HT1080 (cell line): ENCODE results near the gene ZNF521. TPM values are rescaled to one million over a fixed set of nuclear protein-coding genes. Genes with fewer than 3 reads are reported as not detected.

ENCODE experiments used
- DNase-seq: peaks from one replicate; pipeline ENCODE4 v3.0.0-alpha.2; 2015; ENCODE audit warnings: low read depth
- total RNA-seq: library from RNA; depleted of rRNA; stranded (reverse); fragments of >200 nt; shearing (Covaris generic); gene quantifications from 2 replicates; pipeline ENCODE4 v1.2.3, GENCODE V29; 2014

The ZNF521 gene
- total RNA-seq, 1 experiment from 2014 or later: 17.5 TPM

DNA sequence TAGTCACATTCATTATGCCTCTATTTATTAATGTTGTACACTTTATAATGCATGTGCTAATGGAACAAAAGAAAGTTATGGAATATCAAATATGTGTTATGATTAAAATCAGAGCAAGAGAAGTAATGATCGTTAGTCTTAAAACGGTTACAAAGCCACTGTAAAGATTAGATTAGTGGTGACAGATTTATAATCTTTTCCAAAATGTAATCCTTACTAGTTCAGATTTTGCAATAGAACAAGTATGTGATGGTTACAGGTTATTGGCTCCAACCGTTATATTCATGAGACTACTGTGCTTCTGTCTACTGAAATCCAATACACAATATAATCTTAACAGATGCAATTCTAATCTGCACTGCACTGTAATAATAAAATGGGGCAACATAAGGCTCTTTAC, 180.6 kb downstream of the ZNF521 start:
- DNase-seq: no peak

DNA sequence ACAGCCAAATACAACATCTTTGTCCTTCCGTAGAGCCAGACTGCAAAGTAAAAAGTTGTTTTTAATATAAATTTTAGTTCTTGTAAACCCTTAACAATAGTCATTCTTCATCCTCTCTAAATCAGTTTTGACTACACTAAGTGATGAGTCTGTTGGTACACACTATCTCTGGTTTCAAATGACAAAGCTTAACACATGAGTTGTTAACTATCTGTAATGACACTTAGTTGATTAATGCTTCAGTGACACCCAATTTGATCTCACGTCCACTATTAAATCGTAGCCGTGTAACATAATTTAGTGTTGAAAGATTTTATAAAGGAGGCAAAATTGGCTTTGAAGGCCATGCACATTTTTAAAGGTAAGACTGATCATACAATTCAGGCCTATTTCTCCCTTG, 181.6 kb downstream of the ZNF521 start:
- DNase-seq: no peak

DNA sequence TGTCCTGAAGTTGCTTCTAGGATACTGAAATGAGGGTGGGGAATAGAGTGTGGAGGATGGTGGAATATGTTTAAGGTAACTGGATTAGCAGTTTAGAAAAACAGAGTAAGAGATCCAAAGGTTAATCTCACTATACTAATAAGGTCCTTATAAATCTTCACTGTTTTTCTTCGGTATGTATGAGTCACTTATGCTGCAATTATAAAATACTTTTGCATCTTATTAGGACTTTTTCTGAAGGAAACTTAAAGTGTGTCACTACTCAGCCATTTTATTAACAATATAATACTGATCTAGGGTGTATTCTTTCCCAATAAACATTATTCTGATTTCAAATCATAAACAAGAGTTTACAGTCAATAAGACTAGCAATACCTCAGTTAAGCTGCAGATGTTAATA, 182.3 kb downstream of the ZNF521 start:
- no peak for DNase-seq

DNA sequence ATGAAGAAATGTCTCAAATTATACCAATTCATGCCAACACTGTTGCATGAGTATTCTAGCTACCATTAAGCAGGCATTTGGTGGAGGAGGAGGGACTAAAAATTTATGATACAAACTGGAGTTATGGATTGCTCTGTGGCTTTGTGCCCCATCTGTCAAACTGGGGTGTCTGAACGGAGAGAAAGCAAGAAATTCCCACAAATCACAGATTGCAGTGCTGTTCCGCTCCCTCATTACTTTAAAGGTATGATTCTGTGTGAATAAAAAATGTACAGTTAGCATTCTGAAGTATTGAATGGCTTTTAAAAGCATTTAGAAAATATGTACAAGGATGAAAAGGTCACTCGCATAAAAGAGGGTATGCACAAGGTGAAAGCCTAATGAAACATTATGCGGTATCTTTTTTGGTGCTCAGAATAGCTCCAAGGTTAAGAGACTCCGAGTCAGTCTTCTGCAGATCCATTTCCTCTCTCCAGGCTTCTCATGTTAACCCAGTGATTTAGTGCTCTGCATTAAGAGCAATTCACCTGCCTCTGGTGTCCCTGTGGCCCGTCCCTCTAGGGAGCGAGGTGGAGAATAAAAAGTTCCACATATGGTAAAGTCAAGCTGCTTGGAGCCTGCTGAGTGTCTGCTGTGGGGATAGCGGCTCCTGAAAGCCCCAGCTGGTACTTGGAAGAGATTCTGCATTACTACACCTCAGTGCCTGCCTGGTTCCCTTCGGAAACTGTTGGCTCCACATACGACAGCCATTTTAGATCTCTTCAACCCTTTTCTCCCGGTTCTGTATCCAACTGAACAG, 184.2 kb downstream of the ZNF521 start:
- no peak for DNase-seq

DNA sequence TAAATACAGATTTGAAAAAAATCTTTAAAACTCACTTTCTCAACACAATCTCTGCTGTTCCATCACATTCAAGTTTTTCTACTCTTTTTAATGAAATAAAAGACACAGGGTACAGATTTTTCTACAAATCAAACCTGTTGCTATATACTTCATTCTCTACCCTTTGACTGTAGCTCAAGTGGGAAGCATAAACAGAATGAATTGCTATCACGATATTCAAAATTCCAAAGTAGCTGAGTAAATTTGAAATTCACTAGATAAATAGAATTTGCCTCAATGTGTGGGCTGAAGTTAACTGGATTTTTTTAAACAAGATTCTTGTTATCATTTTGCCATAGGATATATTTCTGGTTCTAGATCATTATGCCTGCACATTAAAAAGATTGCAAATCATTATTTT, 185.9 kb downstream of the ZNF521 start:
- no peak for DNase-seq

DNA sequence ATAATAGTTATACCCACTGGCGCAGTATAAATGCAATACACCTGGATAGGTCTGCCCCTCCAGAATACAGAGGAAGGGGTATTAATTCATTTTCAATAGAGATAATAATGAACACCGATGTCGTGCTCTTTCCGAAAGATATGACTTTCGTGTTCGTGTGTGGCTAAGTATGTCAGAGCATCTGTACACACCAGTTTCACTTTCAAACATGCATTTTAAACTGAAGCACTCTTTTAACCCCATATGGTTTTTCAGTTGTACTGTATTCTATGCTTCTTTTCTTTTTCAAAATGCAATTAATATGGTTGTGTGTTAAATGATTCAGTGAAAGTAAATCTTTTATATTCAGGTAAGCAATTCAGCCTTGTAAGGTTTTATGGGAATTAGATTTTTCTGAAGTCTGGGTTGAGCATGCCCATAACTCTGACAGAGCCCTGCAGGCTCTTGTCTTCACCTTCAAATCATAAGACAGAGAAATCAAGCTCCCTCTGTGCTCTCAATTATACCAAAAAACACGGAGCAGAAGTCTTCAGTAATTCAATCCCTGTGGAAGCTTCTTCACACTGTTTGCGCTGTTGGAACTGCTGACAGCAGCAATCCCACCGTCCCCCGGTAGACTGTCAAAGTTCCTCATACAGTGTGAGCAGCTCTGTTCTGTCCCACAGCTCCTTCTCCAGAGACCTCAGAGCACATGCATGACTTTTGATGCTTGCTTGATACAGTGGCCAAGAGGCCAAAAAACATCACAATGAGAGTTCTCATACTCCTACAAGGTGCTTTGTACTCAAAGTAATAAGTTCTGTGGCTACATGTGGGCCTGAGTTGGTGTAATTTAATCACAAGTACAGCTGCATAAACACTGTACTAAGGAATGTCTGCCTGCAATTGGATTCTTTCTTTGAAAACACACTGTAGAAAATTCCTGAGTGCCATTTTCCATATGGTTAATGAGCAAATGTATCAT, 186.8 kb downstream of the ZNF521 start:
- peak; percentile 3 for DNase-seq

DNA sequence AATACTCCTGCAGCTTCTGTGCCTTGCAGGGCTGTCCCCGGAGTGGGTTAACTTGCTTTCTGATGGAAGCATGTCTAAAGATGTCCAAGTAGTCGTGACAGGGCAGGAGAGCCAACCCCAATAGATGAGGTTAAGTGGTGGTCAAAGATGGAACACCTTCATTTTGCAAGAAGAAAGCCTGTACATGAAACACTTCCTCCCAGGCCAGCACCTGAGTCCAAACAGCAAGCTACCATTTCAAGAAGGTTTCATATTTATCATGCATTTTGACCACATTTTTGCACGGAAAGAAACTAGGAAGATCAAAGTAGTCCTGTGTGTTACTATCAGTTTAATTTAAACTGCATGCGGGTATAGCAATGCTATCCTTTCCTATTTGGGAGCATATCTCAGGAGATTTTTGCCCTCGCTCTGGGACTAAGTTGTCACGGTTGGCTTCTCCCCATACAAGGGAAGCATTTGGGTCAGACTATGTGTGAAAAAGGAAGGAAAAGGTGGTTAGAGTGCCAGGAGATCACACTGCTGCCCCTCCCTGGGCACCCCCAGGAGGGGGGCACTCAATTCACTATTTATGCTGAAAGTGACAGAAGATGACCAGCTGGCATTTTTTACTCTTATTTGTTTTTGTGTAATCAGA, 187.6 kb downstream of the ZNF521 start:
- no peak for DNase-seq

DNA sequence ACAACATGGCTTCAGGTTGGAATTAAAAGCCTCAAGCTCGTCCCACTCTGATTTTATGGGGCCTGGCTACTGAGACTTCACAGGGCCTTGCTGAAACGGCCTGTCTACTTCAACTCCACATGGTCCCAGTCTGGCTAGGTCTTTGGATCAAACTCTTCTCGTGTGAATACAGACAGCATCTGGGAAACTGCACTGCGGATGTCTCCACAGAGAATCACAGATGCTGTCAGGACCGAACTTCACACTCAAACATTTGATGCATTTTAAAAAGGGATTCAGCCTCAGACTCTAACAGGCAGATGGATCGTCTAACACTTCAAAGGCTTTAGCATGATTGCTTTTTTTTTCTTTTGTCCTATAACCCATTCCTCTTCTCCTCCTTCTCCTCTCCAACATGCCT, 198.5 kb downstream of the ZNF521 start:
- DNase-seq: no peak

DNA sequence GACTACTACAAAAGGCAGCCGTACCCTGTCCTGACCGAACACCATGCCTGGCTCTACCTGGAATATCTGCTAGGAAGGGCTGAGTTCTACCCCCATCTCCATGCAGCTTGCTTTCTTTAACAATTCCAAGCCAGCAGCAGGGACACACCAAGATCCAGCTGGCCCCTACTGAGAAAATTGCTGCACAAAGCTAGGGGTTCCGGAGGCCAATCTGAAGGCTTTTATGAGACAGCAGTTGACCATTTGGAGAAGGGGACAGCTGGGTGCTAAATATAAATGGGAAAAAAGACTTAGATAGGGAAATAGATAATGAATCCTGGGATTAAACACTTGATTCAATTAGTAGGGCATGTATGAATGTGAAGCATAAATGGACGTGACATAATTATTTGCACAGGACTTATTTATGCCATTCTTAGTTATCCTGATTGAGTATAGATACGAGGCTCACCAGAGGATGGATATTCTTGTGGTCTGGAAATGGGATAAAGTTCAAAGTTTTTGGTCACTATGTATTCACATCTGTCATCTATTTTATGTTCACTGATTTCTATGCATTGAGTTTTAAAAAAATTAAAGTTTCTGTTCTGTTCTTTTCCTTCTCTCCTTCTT, 204.0 kb downstream of the ZNF521 start:
- no peak for DNase-seq

DNA sequence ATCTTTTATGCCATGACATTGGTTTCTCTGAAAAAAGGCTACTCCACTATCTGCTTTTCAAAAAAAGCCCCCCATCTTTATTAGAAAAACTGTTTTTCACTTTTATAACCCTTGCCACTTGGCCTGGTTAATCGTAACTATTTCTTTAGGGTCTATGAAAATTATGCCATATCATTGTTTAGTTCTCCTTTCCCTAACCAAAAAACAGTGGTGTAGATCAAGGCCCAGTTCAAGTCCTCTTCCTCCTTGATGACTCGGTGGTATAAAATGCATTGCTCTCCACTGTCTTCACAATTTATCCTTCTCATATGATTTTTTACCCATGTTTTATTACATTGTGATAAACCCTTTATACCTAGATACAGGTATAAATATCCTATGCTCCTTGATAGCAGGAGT, 205.5 kb downstream of the ZNF521 start:
- peak; percentile 17 for DNase-seq

DNA sequence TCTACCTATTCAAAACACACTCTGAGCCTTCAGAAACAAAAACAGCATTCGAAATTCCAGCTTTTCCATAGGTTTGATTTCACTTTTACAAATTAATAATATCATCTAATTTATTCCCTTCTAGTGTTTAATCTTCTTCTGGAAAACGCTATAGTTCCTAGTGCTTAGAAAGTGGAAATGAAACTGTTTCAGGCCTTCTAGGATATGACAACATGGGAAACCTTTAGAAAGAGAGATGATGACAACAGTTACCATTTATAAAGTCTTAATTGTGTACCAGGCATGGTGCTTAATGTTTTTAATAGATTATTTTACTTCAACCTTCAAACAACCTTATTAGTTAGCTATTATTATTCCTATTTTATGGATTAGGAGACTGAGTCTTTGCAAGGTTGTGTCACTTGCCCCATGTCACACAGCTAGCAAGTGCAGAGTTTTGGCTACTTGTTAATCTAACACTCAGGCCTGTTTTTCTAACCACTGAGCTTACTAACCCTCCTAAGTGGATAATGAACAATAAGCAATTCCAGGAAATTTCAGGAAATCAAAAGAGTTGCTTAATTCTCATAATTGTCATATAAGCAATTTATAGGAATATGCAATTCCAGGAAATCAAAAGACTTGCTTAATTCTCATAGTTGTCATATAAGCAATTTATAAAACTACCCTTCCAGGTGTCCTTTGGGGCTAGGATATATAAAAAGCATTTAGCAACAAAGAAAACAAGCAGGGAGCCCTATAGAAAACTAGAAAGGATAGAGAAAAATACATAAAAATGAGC, 206.0 kb downstream of the ZNF521 start:
- no peak for DNase-seq

DNA sequence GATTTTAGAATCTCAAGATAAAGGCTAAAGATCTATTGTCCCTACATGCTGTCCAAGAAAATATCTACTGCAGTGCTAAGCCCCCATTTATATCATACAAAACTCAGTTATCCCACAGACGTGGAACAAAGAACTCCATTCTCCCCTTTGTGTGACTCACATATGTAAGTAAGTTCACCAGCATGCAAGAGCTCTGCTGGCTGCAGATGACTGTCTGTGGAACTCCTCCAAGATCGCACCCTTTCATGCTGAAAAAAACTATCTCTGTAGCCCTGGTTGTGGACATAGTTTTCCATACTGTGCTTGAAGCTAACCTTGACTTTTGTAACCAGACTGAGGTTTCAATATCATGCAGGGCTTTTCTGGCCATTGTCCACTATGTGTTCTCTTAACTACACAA, 207.1 kb downstream of the ZNF521 start:
- peak; percentile 93 for DNase-seq

DNA sequence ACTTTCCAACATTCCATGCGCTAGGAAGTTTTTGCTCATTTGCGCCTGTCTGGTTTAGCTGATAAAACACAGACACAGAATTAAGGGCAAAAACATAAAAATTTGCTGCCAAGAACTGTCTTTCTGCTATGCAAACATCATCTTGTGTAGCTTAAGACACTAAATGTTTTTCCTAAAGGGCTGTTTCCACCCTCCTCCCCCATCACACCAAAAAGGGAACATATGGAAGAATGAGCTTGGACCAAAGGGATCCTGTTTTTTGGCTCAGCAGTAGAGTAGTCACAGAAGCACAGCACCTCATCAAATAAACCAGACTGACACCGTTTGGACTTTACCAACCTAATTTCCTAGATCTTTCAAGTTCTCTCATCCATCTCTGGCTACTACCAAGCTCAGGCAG, 210.1 kb downstream of the ZNF521 start:
- DNase-seq: no peak

DNA sequence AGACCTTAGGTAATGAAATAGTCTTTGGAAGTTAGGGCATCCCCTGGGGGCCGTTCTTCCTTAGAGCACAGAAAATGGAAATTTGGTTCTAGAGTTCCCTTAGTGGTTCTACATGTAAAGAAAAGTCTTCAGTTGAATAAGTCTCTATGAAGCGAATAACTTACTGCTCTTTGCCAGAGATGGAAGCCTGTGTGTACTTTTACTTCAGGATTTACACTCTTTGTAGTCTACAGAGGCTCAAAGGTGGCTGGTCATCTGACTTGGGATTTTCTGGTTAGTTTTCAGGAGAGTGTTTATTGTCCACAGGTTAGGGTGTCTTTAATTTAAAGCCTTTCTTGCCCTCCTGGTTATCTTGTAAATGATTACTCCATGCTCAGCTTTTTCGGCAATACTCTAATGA, 210.6 kb downstream of the ZNF521 start:
- DNase-seq: no peak

DNA sequence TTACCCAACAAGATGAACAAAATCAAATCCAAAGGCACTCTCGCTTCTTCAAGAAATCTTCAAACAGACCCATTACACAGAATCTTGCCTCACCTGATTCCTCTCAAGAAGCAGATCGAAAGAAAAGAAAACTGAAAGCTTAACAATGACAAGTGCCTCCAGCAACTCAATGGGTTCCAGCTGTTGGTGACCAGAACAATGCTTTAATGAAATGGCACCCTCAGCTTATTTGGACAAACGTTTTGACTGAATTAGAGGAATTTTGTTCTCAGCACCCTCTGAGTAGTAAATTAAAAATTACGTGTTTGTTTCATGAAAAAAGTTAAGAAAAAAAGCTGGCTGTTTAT, 211.0 kb downstream of the ZNF521 start:
- no peak for DNase-seq

DNA sequence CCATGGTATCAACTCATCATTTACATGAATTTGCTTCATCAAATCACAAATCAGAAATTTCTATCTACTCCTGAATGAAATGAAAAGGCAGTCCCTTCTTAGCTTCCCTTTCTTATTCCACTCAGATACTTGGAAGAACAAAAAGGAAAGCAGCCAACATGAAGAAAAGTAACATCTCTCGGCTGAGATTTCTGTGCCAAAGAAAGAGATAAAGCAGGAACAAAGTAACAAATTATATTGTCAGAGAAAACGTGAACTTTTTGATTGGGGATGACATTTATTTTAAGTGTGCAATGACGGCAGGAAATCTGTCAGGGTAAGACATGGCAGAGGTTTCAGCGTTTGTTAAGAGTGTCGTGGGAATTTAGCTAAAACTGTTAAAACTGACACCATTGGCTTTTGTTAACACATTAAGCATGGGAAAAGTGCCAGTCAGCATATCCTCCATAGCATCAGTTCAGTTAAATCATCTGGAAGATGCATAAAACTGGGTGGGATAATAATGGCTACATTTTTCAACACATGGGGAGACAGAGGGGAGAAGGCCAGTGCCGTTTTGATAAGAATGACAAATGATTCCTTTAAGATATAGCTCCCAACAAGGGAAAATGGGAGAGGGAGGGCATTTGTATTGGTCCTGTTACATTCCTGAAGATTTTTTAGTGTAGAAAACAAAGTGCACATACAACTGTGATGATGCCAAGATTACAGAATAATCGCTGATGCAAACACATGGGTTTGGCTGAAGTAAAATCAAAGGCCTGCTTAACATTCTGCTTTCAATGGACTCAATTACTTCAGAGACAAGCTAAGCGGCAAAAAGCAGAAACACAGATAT, 211.6 kb downstream of the ZNF521 start:
- DNase-seq: no peak

DNA sequence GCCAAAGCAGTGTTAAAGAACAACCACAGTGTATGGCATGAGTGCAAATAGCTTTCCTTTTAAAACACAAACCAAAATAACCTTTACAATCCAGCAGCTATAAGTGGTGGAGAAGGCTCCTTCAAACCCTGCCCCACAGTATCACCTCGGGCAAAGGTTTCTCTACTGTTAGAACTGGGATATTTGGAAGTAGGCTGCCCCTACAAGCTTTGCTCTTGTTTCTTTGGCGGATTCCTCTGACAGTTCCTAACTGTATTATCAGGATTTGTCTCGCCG, 214.8 kb downstream of the ZNF521 start:
- no peak for DNase-seq

DNA sequence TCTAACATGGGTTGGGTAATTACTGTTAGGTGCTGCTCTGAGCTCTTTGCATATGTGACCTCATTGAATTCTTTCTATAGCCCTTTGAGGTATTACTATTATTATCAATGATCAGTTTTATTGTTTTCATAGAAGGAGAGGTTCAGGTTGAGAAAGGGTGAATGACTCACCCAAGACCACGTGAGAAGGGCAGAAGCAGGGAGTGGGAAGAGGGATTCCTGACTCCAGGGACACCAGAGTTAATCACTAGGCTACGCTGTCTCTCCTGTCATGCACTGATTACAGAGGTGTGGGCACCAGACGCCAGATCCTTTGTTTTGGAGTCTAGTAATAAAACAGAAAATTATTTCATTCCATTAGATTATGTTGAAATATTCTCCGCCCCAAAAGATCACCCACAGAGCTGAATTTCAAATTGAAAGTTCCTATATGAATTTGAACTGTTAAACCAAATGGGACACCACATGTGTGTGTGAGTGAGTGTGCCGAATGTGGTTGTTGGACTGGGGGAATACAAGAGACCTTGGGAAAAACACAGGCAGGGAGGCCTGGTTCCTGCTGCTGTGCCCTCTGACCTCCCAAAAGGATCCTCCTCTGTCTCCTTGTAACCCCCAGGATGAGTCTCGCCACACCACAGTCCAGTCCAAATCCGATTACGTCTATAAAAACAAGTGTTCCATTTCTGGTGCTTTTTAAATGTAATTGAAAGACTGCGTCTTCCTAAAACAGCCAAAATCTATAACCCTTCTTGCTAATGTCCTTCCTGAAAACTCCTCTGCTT, 215.4 kb downstream of the ZNF521 start:
- DNase-seq: peak; percentile 40

DNA sequence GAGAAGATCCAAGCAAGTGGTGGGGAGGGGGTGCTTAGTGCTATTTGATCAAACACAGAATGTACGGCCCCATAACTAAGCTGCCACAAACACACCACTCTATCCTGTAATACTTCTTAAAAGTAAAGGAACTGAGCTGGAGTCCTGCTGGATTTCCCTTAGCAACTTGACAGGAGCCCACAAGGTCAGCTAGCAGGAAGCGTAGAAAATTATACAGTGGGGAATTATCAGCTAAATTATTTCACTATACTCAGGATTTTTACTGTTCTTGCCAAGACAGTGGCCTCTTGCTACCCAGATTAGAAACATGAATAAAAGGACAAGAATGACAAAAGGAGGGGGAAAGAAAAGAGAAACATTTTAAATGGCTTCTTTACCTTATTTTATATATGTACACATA, 217.1 kb downstream of the ZNF521 start:
- no peak for DNase-seq
